Measurements from ENCODE around the gene SAMD4A.
"Not testable (repeated sequence)": the region's sequence is repeated elsewhere in the genome, so short reads cannot be mapped to it uniquely, and the experiment has no call there.

SAMD4A gene

GRCh38 chr14:54785778-54786770 is 219.1 kb downstream of the SAMD4A start:
- DNase-seq = no peak

GRCh38 chr14:54786838-54787237 is 219.9 kb downstream of the SAMD4A start:
- no peak for DNase-seq

- no peak for DNase-seq
These were observed 220.3 kb downstream of the SAMD4A start for GRCh38 chr14:54787261-54787660.

- no peak for DNase-seq
These were observed 221.8 kb downstream of the SAMD4A start for GRCh38 chr14:54788701-54789100.

GRCh38 chr14:54789166-54789565 is 222.2 kb downstream of the SAMD4A start:
- DNase-seq = no peak

- no peak for DNase-seq
These were observed 223.0 kb downstream of the SAMD4A start for GRCh38 chr14:54789781-54790480.

GRCh38 chr14:54791001-54791400 is 224.1 kb downstream of the SAMD4A start:
- no peak for DNase-seq

GRCh38 chr14:54792288-54792687 is 225.4 kb downstream of the SAMD4A start:
- no peak for DNase-seq

GRCh38 chr14:54794159-54794558 is 227.2 kb downstream of the SAMD4A start:
- no peak for DNase-seq

- DNase-seq = no peak
These were observed 227.9 kb downstream of the SAMD4A start for GRCh38 chr14:54794796-54795195.

- no peak for DNase-seq
These were observed 230.0 kb downstream of the SAMD4A start for GRCh38 chr14:54796961-54797360.

GRCh38 chr14:54797556-54797955 is 230.6 kb downstream of the SAMD4A start:
- no peak for DNase-seq

- no peak for DNase-seq
These were observed 231.1 kb downstream of the SAMD4A start for GRCh38 chr14:54797986-54798385.

- DNase-seq = no peak
These were observed 231.7 kb downstream of the SAMD4A start for GRCh38 chr14:54798465-54799124.

GRCh38 chr14:54801482-54801881 is 234.6 kb downstream of the SAMD4A start:
- DNase-seq = not testable (repeated sequence)

- DNase-seq = no peak
These were observed 236.5 kb downstream of the SAMD4A start for GRCh38 chr14:54803396-54803795.

- no peak for DNase-seq
These were observed 237.1 kb downstream of the SAMD4A start for GRCh38 chr14:54803926-54804537.

GRCh38 chr14:54804538-54805041 is 237.7 kb downstream of the SAMD4A start:
- DNase-seq = no peak

GRCh38 chr14:54805070-54805444 is 238.1 kb downstream of the SAMD4A start:
- DNase-seq = no peak

GRCh38 chr14:54805445-54806322 is 238.8 kb downstream of the SAMD4A start:
- DNase-seq = peak; percentile 66

GRCh38 chr14:54806616-54807015 is 239.7 kb downstream of the SAMD4A start:
- DNase-seq = no peak

- no peak for DNase-seq
These were observed 240.5 kb downstream of the SAMD4A start for GRCh38 chr14:54807428-54807827.
